Fibroblast of lung (primary cell): ENCODE results near the gene FAM240B.

ENCODE experiments used
- EZH2 ChIP-seq: IDR thresholded peaks from 2 replicates; pipeline ENCODE4 v1.5.1; 2012; ENCODE audit warnings: low read length, control low read depth, mild to moderate bottlenecking; ENCODE audit errors: missing control alignments
- TF ChIP-seq, protein P1 (sequence below), 2 donors: IDR thresholded peaks in 1 of 2; conservative IDR thresholded peaks in 1 of 2; 1 replicate in 1 of 2; 2 replicates in 1 of 2; pipeline ENCODE4 v1.5.1; 2011 to 2012; ENCODE audit warnings: low read length in 2 of 2, control low read depth in 1 of 2, inconsistent platforms in 1 of 2, low read depth in 1 of 2, mild to moderate bottlenecking in 1 of 2

DNA sequence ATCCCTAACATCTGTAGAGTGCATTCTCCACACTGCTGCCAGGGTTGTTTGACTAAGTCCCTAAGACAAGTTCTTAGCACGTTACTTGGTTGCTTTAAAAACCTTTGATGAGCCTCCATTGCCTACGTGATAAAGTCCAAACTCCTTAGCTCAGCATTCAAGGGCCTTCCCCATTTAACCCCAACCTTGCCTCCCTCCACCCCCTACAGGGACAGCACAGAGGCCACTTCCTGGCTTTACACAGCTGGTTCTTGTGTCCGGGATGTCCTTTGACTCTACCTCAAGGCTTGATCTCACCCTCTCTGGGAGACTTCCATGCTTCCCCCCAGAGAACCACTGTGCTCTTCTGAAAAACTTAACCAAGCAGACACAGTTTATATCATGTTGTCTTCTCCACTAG is 29.4 kb downstream of the FAM240B start:
- no peak for TF ChIP-seq EZH2
- TF ChIP-seq, protein P1, sequence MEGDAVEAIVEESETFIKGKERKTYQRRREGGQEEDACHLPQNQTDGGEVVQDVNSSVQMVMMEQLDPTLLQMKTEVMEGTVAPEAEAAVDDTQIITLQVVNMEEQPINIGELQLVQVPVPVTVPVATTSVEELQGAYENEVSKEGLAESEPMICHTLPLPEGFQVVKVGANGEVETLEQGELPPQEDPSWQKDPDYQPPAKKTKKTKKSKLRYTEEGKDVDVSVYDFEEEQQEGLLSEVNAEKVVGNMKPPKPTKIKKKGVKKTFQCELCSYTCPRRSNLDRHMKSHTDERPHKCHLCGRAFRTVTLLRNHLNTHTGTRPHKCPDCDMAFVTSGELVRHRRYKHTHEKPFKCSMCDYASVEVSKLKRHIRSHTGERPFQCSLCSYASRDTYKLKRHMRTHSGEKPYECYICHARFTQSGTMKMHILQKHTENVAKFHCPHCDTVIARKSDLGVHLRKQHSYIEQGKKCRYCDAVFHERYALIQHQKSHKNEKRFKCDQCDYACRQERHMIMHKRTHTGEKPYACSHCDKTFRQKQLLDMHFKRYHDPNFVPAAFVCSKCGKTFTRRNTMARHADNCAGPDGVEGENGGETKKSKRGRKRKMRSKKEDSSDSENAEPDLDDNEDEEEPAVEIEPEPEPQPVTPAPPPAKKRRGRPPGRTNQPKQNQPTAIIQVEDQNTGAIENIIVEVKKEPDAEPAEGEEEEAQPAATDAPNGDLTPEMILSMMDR (conservative IDR thresholded peaks at IDR 0.05 in 1 of 2, IDR thresholded peaks at IDR 0.05 in 1 of 2; ENCODE audit: low read depth in 1 of 2, low read length in 2 of 2) = no peak
